ENCODE results near the gene LRFN5.

DNA sequence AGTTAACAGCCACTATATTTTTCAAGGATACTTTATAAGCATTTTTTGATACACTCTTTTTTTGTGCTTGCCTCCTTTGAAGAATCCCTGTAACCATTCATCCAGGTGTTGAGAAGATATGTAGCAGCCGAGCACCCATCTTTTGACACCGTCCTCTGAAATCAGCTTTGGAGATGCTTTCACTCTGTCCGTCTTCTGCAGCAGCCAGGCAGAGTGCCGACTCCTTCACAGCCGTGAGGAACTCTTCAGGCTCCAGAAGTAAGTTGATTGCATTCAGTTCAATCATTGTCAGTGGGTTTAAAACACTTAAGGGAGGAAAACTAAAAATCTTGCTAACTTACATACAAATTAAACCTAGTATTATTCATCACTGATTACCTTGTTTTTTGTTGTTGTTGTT is 160.1 kb downstream of the LRFN5 start:
- TF ChIP-seq ZNF623 (tag by site-specific recombination; IDR thresholded peaks at IDR 0.05) = no peak
- no peak for TF ChIP-seq ZBTB8A (tag by site-specific recombination; IDR thresholded peaks at IDR 0.05)
- TF ChIP-seq, protein P1, sequence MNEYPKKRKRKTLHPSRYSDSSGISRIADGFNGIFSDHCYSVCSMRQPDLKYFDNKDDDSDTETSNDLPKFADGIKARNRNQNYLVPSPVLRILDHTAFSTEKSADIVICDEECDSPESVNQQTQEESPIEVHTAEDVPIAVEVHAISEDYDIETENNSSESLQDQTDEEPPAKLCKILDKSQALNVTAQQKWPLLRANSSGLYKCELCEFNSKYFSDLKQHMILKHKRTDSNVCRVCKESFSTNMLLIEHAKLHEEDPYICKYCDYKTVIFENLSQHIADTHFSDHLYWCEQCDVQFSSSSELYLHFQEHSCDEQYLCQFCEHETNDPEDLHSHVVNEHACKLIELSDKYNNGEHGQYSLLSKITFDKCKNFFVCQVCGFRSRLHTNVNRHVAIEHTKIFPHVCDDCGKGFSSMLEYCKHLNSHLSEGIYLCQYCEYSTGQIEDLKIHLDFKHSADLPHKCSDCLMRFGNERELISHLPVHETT (tag by site-specific recombination; IDR thresholded peaks at IDR 0.05) = no peak
- no peak for TF ChIP-seq ZNF830 (tag by site-specific recombination; IDR thresholded peaks at IDR 0.05; ENCODE audit: low read depth)
- TF ChIP-seq, protein P2, sequence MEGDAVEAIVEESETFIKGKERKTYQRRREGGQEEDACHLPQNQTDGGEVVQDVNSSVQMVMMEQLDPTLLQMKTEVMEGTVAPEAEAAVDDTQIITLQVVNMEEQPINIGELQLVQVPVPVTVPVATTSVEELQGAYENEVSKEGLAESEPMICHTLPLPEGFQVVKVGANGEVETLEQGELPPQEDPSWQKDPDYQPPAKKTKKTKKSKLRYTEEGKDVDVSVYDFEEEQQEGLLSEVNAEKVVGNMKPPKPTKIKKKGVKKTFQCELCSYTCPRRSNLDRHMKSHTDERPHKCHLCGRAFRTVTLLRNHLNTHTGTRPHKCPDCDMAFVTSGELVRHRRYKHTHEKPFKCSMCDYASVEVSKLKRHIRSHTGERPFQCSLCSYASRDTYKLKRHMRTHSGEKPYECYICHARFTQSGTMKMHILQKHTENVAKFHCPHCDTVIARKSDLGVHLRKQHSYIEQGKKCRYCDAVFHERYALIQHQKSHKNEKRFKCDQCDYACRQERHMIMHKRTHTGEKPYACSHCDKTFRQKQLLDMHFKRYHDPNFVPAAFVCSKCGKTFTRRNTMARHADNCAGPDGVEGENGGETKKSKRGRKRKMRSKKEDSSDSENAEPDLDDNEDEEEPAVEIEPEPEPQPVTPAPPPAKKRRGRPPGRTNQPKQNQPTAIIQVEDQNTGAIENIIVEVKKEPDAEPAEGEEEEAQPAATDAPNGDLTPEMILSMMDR (tag by site-specific recombination; IDR thresholded peaks at IDR 0.05) = no peak
- no peak for TF ChIP-seq ZNF302 (tag by site-specific recombination; IDR thresholded peaks at IDR 0.05; ENCODE audit: low read depth)
- no peak for TF ChIP-seq ZEB2 (tag by site-specific recombination; IDR thresholded peaks at IDR 0.05)
- no peak for TF ChIP-seq ZNF777 (tag by site-specific recombination; IDR thresholded peaks at IDR 0.05; ENCODE audit: borderline replicate concordance)
- TF ChIP-seq ZNF548 (tag by site-specific recombination; IDR thresholded peaks at IDR 0.05) = no peak

Measured in HEK293 (cell line).